Measurements from ENCODE around the gene FAM3D.
"Not testable (repeated sequence)": the region's sequence is repeated elsewhere in the genome, so short reads cannot be mapped to it uniquely, and the experiment has no call there.

FAM3D gene

GRCh38 chr3:58666683-58667082, at the start of gene FAM3D:
TSS of gene FAM3D (minus strand) at chr3:58666774. CDS start at chr3:58655563, 11,211 bp downstream.
- H3K27ac Mint-ChIP-seq: peak within 1 kb of the TSS; percentile 87
- H3K4me1 Mint-ChIP-seq (ENCODE audit: low read depth): peaks cover 15% of the 10 kb centered on the region
- H3K9me3 Mint-ChIP-seq: peaks cover 12% of the 10 kb centered on the region
- peak within 1 kb of the TSS; percentile 22 for H3K4me3 Mint-ChIP-seq
- intact Hi-C loops (cut with micrococcal nuclease): no loop called here
- no peaks in the 10 kb centered on the region for H3K27me3 Mint-ChIP-seq
- no peaks in the 10 kb centered on the region for H3K36me3 Mint-ChIP-seq (ENCODE audit: low read depth)

- Mint-ChIP-seq H3K27ac (no peak overlapping the region), H3K4me1 (ENCODE audit: low read depth) (no peaks in the 10 kb centered on the region), H3K4me3 (no peak overlapping the region), H3K36me3 (ENCODE audit: low read depth) (no peaks in the 10 kb centered on the region), H3K9me3 (peaks cover 25% of the 10 kb centered on the region), H3K27me3 (no peaks in the 10 kb centered on the region)
- intact Hi-C loops (cut with micrococcal nuclease): no loop called here
Measured at GRCh38 chr3:58713715-58714401, 47.3 kb upstream of the FAM3D start.

- Mint-ChIP-seq H3K27me3 (no peaks in the 10 kb centered on the region), H3K9me3 (peaks cover 28% of the 10 kb centered on the region), H3K36me3 (ENCODE audit: low read depth) (no peaks in the 10 kb centered on the region), H3K4me3 (no peak overlapping the region), H3K4me1 (ENCODE audit: low read depth) (no peaks in the 10 kb centered on the region), H3K27ac (no peak overlapping the region)
- intact Hi-C loops (cut with micrococcal nuclease): no loop called here
Measured at GRCh38 chr3:58711871-58712270, 45.3 kb upstream of the FAM3D start.

- H3K4me3 Mint-ChIP-seq; H3K36me3 Mint-ChIP-seq (ENCODE audit: low read depth); intact Hi-C loops (cut with micrococcal nuclease); H3K27ac Mint-ChIP-seq; H3K27me3 Mint-ChIP-seq; H3K9me3 Mint-ChIP-seq; H3K4me1 Mint-ChIP-seq (ENCODE audit: low read depth): not testable (repeated sequence)
Measured at GRCh38 chr3:58708983-58709382, 42.4 kb upstream of the FAM3D start.

- no peak overlapping the region for H3K27ac Mint-ChIP-seq
- no peaks in the 10 kb centered on the region for H3K36me3 Mint-ChIP-seq (ENCODE audit: low read depth)
- intact Hi-C loops (cut with micrococcal nuclease): no loop called here
- H3K4me1 Mint-ChIP-seq (ENCODE audit: low read depth): no peaks in the 10 kb centered on the region
- peaks cover 7% of the 10 kb centered on the region for H3K9me3 Mint-ChIP-seq
- H3K4me3 Mint-ChIP-seq: no peak overlapping the region
- no peaks in the 10 kb centered on the region for H3K27me3 Mint-ChIP-seq
Measured at GRCh38 chr3:58708116-58708791, 41.7 kb upstream of the FAM3D start.

- Mint-ChIP-seq H3K27me3 (no peaks in the 10 kb centered on the region), H3K9me3 (peaks cover 7% of the 10 kb centered on the region)
Measured at GRCh38 chr3:58707390-58707930, 40.9 kb upstream of the FAM3D start.

GRCh38 chr3:58706395-58707167, 40.0 kb upstream of the FAM3D start:
- no peaks in the 10 kb centered on the region for H3K27me3 Mint-ChIP-seq
- no peak overlapping the region for H3K4me3 Mint-ChIP-seq
- H3K4me1 Mint-ChIP-seq (ENCODE audit: low read depth): no peaks in the 10 kb centered on the region
- H3K36me3 Mint-ChIP-seq (ENCODE audit: low read depth): no peaks in the 10 kb centered on the region
- H3K27ac Mint-ChIP-seq: no peak overlapping the region
- intact Hi-C loops (cut with micrococcal nuclease): no loop called here
- H3K9me3 Mint-ChIP-seq: peaks cover 7% of the 10 kb centered on the region

More at GRCh38 chr3:58707390-58707930, 40.9 kb upstream of the FAM3D start:
- H3K4me3 Mint-ChIP-seq: no peak overlapping the region
- H3K4me1 Mint-ChIP-seq (ENCODE audit: low read depth): no peaks in the 10 kb centered on the region
- intact Hi-C loops (cut with micrococcal nuclease): no loop called here
- no peaks in the 10 kb centered on the region for H3K36me3 Mint-ChIP-seq (ENCODE audit: low read depth)
- no peak overlapping the region for H3K27ac Mint-ChIP-seq

GRCh38 chr3:58704745-58705144, 38.2 kb upstream of the FAM3D start:
- Mint-ChIP-seq H3K27ac (no peak overlapping the region), H3K4me1 (ENCODE audit: low read depth) (no peaks in the 10 kb centered on the region), H3K9me3 (peaks cover 7% of the 10 kb centered on the region), H3K4me3 (no peak overlapping the region), H3K27me3 (no peaks in the 10 kb centered on the region), H3K36me3 (ENCODE audit: low read depth) (no peaks in the 10 kb centered on the region)
- intact Hi-C loops (cut with micrococcal nuclease): no loop called here

- H3K27me3 Mint-ChIP-seq; H3K36me3 Mint-ChIP-seq (ENCODE audit: low read depth); intact Hi-C loops (cut with micrococcal nuclease); H3K4me1 Mint-ChIP-seq (ENCODE audit: low read depth); H3K9me3 Mint-ChIP-seq; H3K4me3 Mint-ChIP-seq; H3K27ac Mint-ChIP-seq: not testable (repeated sequence)
Measured at GRCh38 chr3:58704304-58704703, 37.7 kb upstream of the FAM3D start.

GRCh38 chr3:58698246-58698645, 31.7 kb upstream of the FAM3D start:
- intact Hi-C loops (cut with micrococcal nuclease): no loop called here
- no peak overlapping the region for H3K4me3 Mint-ChIP-seq

GRCh38 chr3:58697561-58697960, 31.0 kb upstream of the FAM3D start:
- intact Hi-C loops (cut with micrococcal nuclease): no loop called here
- Mint-ChIP-seq H3K4me1 (ENCODE audit: low read depth) (peaks cover 33% of the 10 kb centered on the region), H3K4me3 (no peak overlapping the region), H3K36me3 (ENCODE audit: low read depth) (no peaks in the 10 kb centered on the region), H3K27ac (no peak overlapping the region), H3K27me3 (no peaks in the 10 kb centered on the region), H3K9me3 (peaks cover 13% of the 10 kb centered on the region)

More at GRCh38 chr3:58698246-58698645, 31.7 kb upstream of the FAM3D start:
- Mint-ChIP-seq H3K9me3 (peaks cover 9% of the 10 kb centered on the region), H3K4me1 (ENCODE audit: low read depth) (peaks cover 33% of the 10 kb centered on the region), H3K36me3 (ENCODE audit: low read depth) (no peaks in the 10 kb centered on the region), H3K27ac (no peak overlapping the region), H3K27me3 (no peaks in the 10 kb centered on the region)

- H3K27ac Mint-ChIP-seq; H3K36me3 Mint-ChIP-seq (ENCODE audit: low read depth); H3K4me3 Mint-ChIP-seq; intact Hi-C loops (cut with micrococcal nuclease); H3K27me3 Mint-ChIP-seq: not testable (repeated sequence)
- peaks cover 33% of the 10 kb centered on the region for H3K4me1 Mint-ChIP-seq (ENCODE audit: low read depth)
- H3K9me3 Mint-ChIP-seq: peaks cover 16% of the 10 kb centered on the region
Measured at GRCh38 chr3:58696813-58697212, 30.2 kb upstream of the FAM3D start.

GRCh38 chr3:58696093-58696492, 29.5 kb upstream of the FAM3D start:
- H3K27ac Mint-ChIP-seq: no peak overlapping the region
- no peaks in the 10 kb centered on the region for H3K36me3 Mint-ChIP-seq (ENCODE audit: low read depth)
- H3K27me3 Mint-ChIP-seq: no peaks in the 10 kb centered on the region
- no peak overlapping the region for H3K4me3 Mint-ChIP-seq
- peaks cover 33% of the 10 kb centered on the region for H3K4me1 Mint-ChIP-seq (ENCODE audit: low read depth)
- intact Hi-C loops (cut with micrococcal nuclease): no loop called here
- peaks cover 23% of the 10 kb centered on the region for H3K9me3 Mint-ChIP-seq

- intact Hi-C loops (cut with micrococcal nuclease); H3K27me3 Mint-ChIP-seq; H3K36me3 Mint-ChIP-seq (ENCODE audit: low read depth); H3K4me3 Mint-ChIP-seq: not testable (repeated sequence)
- H3K27ac Mint-ChIP-seq: peak overlapping the region; percentile 48
- peaks cover 27% of the 10 kb centered on the region for H3K9me3 Mint-ChIP-seq
- peaks cover 33% of the 10 kb centered on the region for H3K4me1 Mint-ChIP-seq (ENCODE audit: low read depth)
Measured at GRCh38 chr3:58695284-58695683, 28.7 kb upstream of the FAM3D start.
